ENCODE results near the gene PLCXD1.

Gene PLCXD1

GRCh38 chrX:335758-336155 is 54.6 kb downstream of the PLCXD1 start:
- Histone ChIP-seq H3K9ac (ENCODE audit: low read length) (no peak overlapping the region), H3K36me3 (ENCODE audit: control insufficient read depth, low read depth, low read length) (peaks cover 5% of the 10 kb centered on the region), H3K4me3 (ENCODE audit: low read length) (no peak overlapping the region), H3K27me3 (ENCODE audit: control insufficient read depth, insufficient read depth, low read length) (peaks cover under 1% of the 10 kb centered on the region), H3K27ac (ENCODE audit: low read length) (no peak overlapping the region), H3K9me3 (ENCODE audit: control insufficient read depth, low read depth, low read length) (no peaks in the 10 kb centered on the region), H3K4me1 (ENCODE audit: control insufficient read depth, low read depth, low read length) (no peaks in the 10 kb centered on the region)

- Histone ChIP-seq H3K9me3 (ENCODE audit: control insufficient read depth, low read depth, low read length) (no peaks in the 10 kb centered on the region), H3K27me3 (ENCODE audit: control insufficient read depth, insufficient read depth, low read length) (no peaks in the 10 kb centered on the region), H3K9ac (ENCODE audit: low read length) (no peak overlapping the region), H3K36me3 (ENCODE audit: control insufficient read depth, low read depth, low read length) (peaks cover 5% of the 10 kb centered on the region), H3K27ac (ENCODE audit: low read length) (no peak overlapping the region), H3K4me3 (ENCODE audit: low read length) (no peak overlapping the region), H3K4me1 (ENCODE audit: control insufficient read depth, low read depth, low read length) (no peaks in the 10 kb centered on the region)
These were observed 55.0 kb downstream of the PLCXD1 start for GRCh38 chrX:336227-336626.

GRCh38 chrX:337331-337831 is 56.2 kb downstream of the PLCXD1 start:
- Histone ChIP-seq H3K27ac (ENCODE audit: low read length) (no peak overlapping the region), H3K4me3 (ENCODE audit: low read length) (no peak overlapping the region), H3K4me1 (ENCODE audit: control insufficient read depth, low read depth, low read length) (no peaks in the 10 kb centered on the region), H3K36me3 (ENCODE audit: control insufficient read depth, low read depth, low read length) (peaks cover 5% of the 10 kb centered on the region), H3K27me3 (ENCODE audit: control insufficient read depth, insufficient read depth, low read length) (no peaks in the 10 kb centered on the region), H3K9me3 (ENCODE audit: control insufficient read depth, low read depth, low read length) (no peaks in the 10 kb centered on the region), H3K9ac (ENCODE audit: low read length) (no peak overlapping the region)

- Histone ChIP-seq H3K9me3 (ENCODE audit: control insufficient read depth, low read depth, low read length) (no peaks in the 10 kb centered on the region), H3K27ac (ENCODE audit: low read length) (no peak overlapping the region), H3K4me3 (ENCODE audit: low read length) (no peak overlapping the region), H3K27me3 (ENCODE audit: control insufficient read depth, insufficient read depth, low read length) (no peaks in the 10 kb centered on the region), H3K4me1 (ENCODE audit: control insufficient read depth, low read depth, low read length) (no peaks in the 10 kb centered on the region), H3K36me3 (ENCODE audit: control insufficient read depth, low read depth, low read length) (peaks cover 5% of the 10 kb centered on the region), H3K9ac (ENCODE audit: low read length) (no peak overlapping the region)
These were observed 57.2 kb downstream of the PLCXD1 start for GRCh38 chrX:338281-338835.

- Histone ChIP-seq H3K27ac (ENCODE audit: low read length) (no peak overlapping the region), H3K4me1 (ENCODE audit: control insufficient read depth, low read depth, low read length) (no peaks in the 10 kb centered on the region), H3K9ac (ENCODE audit: low read length) (no peak overlapping the region), H3K4me3 (ENCODE audit: low read length) (no peak overlapping the region), H3K36me3 (ENCODE audit: control insufficient read depth, low read depth, low read length) (peaks cover 5% of the 10 kb centered on the region), H3K27me3 (ENCODE audit: control insufficient read depth, insufficient read depth, low read length) (no peaks in the 10 kb centered on the region), H3K9me3 (ENCODE audit: control insufficient read depth, low read depth, low read length) (no peaks in the 10 kb centered on the region)
These were observed 57.7 kb downstream of the PLCXD1 start for GRCh38 chrX:338836-339400.

GRCh38 chrX:340121-340520 is 58.9 kb downstream of the PLCXD1 start:
- no peaks in the 10 kb centered on the region for H3K27me3 ChIP-seq (ENCODE audit: control insufficient read depth, insufficient read depth, low read length)
- no peaks in the 10 kb centered on the region for H3K9me3 ChIP-seq (ENCODE audit: control insufficient read depth, low read depth, low read length)
- no peak overlapping the region for H3K4me3 ChIP-seq (ENCODE audit: low read length)
- no peak overlapping the region for H3K9ac ChIP-seq (ENCODE audit: low read length)
- no peaks in the 10 kb centered on the region for H3K4me1 ChIP-seq (ENCODE audit: control insufficient read depth, low read depth, low read length)
- no peak overlapping the region for H3K27ac ChIP-seq (ENCODE audit: low read length)
- H3K36me3 ChIP-seq (ENCODE audit: control insufficient read depth, low read depth, low read length) = peaks cover 8% of the 10 kb centered on the region

GRCh38 chrX:340641-341423 is 59.7 kb downstream of the PLCXD1 start:
- no peaks in the 10 kb centered on the region for H3K27me3 ChIP-seq (ENCODE audit: control insufficient read depth, insufficient read depth, low read length)
- no peak overlapping the region for H3K4me3 ChIP-seq (ENCODE audit: low read length)
- H3K4me1 ChIP-seq (ENCODE audit: control insufficient read depth, low read depth, low read length) = no peaks in the 10 kb centered on the region
- peaks cover 8% of the 10 kb centered on the region for H3K36me3 ChIP-seq (ENCODE audit: control insufficient read depth, low read depth, low read length)
- H3K27ac ChIP-seq (ENCODE audit: low read length) = no peak overlapping the region
- no peaks in the 10 kb centered on the region for H3K9me3 ChIP-seq (ENCODE audit: control insufficient read depth, low read depth, low read length)
- no peak overlapping the region for H3K9ac ChIP-seq (ENCODE audit: low read length)

GRCh38 chrX:341541-342101 is 60.4 kb downstream of the PLCXD1 start:
- Histone ChIP-seq H3K9me3 (ENCODE audit: control insufficient read depth, low read depth, low read length) (no peaks in the 10 kb centered on the region), H3K4me3 (ENCODE audit: low read length) (no peak overlapping the region), H3K4me1 (ENCODE audit: control insufficient read depth, low read depth, low read length) (no peaks in the 10 kb centered on the region), H3K27me3 (ENCODE audit: control insufficient read depth, insufficient read depth, low read length) (no peaks in the 10 kb centered on the region), H3K36me3 (ENCODE audit: control insufficient read depth, low read depth, low read length) (peaks cover 8% of the 10 kb centered on the region), H3K9ac (ENCODE audit: low read length) (no peak overlapping the region), H3K27ac (ENCODE audit: low read length) (no peak overlapping the region)

GRCh38 chrX:344371-344901 is 63.3 kb downstream of the PLCXD1 start:
- Histone ChIP-seq H3K9ac (ENCODE audit: low read length) (no peak overlapping the region), H3K4me1 (ENCODE audit: control insufficient read depth, low read depth, low read length) (no peaks in the 10 kb centered on the region), H3K27ac (ENCODE audit: low read length) (no peak overlapping the region), H3K4me3 (ENCODE audit: low read length) (no peak overlapping the region), H3K36me3 (ENCODE audit: control insufficient read depth, low read depth, low read length) (peaks cover 3% of the 10 kb centered on the region), H3K9me3 (ENCODE audit: control insufficient read depth, low read depth, low read length) (no peaks in the 10 kb centered on the region), H3K27me3 (ENCODE audit: control insufficient read depth, insufficient read depth, low read length) (no peaks in the 10 kb centered on the region)

- no peaks in the 10 kb centered on the region for H3K9me3 ChIP-seq (ENCODE audit: control insufficient read depth, low read depth, low read length)
- no peak overlapping the region for H3K4me3 ChIP-seq (ENCODE audit: low read length)
- peaks cover 3% of the 10 kb centered on the region for H3K36me3 ChIP-seq (ENCODE audit: control insufficient read depth, low read depth, low read length)
These were observed 64.1 kb downstream of the PLCXD1 start for GRCh38 chrX:345020-345925.

More at GRCh38 chrX:345020-345925, 64.1 kb downstream of the PLCXD1 start:
- H3K4me1 ChIP-seq (ENCODE audit: control insufficient read depth, low read depth, low read length) = no peaks in the 10 kb centered on the region
- H3K9ac ChIP-seq (ENCODE audit: low read length) = no peak overlapping the region
- no peaks in the 10 kb centered on the region for H3K27me3 ChIP-seq (ENCODE audit: control insufficient read depth, insufficient read depth, low read length)
- H3K27ac ChIP-seq (ENCODE audit: low read length) = no peak overlapping the region

All from iPS-18a (cell line).